K562 (cell line): Measurements from ENCODE around the gene MORC1. TPM values are rescaled to one million over a fixed set of nuclear protein-coding genes. Genes with fewer than 3 reads are reported as not detected.
A peak's percentile ranks its signal among the peaks of the same experiment; 100 is the strongest.

Experiments used
- ATAC-seq: fragments of 200-7000 bp; cut with Tn5 transposase; 3 replicates; pipeline ENCODE4 v1.9.1; 2020; ENCODE audit warnings: moderate library complexity
- BruUV-seq: library from RNA; stranded (reverse); fragments of 400-500 nt; replicated peaks from 2 replicates; lab custom pipeline; 2021; lab: Mats Ljungman, UMichigan
- CTCF ChIA-PET: fragments of 300-600 bp; formaldehyde crosslinking; extraction: SDS; loops from one replicate; lab custom pipeline; 2021; ENCODE audit warnings: low intra/inter-chr PET ratio; lab: Yijun Ruan, JAX
- POLR2A ChIA-PET: fragments of 300-600, 350-650 bp; sonication (Branson Sonifier 250); formaldehyde crosslinking; extraction: SDS; loops from one replicate; lab custom pipeline; 2021; ENCODE audit warnings: antibody characterized with exemption, inconsistent platforms; lab: Yijun Ruan, JAX
- DNase-seq, 4 experiments: peaks; one replicate each; pipeline versions ENCODE4 v3.0.0 to v3.0.0-alpha.2; 2011 to 2018; ENCODE audit warnings: low spot score in 3 of 4, mixed read lengths in 3 of 4; ENCODE audit errors: extremely low read depth in 1 of 4
- FAIRE-seq: peaks from 2 replicates; lab custom pipeline; 2011; peaks lifted over from hg19 to GRCh38; lab: Jason Lieb, UNC
- H2AFZ ChIP-seq: 2 replicates; pipeline ENCODE4 v1.6.0; 2011; ENCODE audit warnings: low read depth, low read length, control low read depth, inconsistent platforms
- H3K27ac ChIP-seq: fragments of 200-600 bp; 3 replicates; pipeline ENCODE4 v1.8.0; 2011; ENCODE audit warnings: low read depth, mild to moderate bottlenecking, control low read depth, inconsistent platforms, low read length, moderate library complexity, mixed read lengths; ENCODE audit errors: extremely low read depth
- H3K27me3 ChIP-seq, 2 experiments: fragments of 300-600 bp in 1 of 2; 2 replicates in 1 of 2; 3 replicates in 1 of 2; pipeline versions ENCODE4 v1.6.0 to v1.8.0; 2011; ENCODE audit warnings: inconsistent platforms in 2 of 2, low read length in 2 of 2, mild to moderate bottlenecking in 1 of 2, mixed read lengths in 1 of 2, moderate library complexity in 1 of 2; ENCODE audit not compliant: control insufficient read depth in 2 of 2, insufficient read depth in 2 of 2
- H3K36me3 ChIP-seq: fragments of 300-600 bp; 3 replicates; pipeline ENCODE4 v1.8.0; 2011; ENCODE audit warnings: mild to moderate bottlenecking, low read length, inconsistent platforms; ENCODE audit not compliant: control insufficient read depth, insufficient read depth
- H3K4me1 ChIP-seq, 2 experiments: fragments of 200-600 bp in 1 of 2; replicated peaks in 1 of 2; 2 replicates in 1 of 2; 3 replicates in 1 of 2; pipeline versions ENCODE4 v1.5.1 to v1.8.0; 2011; ENCODE audit warnings: inconsistent platforms in 2 of 2, low read length in 2 of 2, mild to moderate bottlenecking in 1 of 2, mixed read lengths in 1 of 2, moderate library complexity in 1 of 2; ENCODE audit not compliant: control insufficient read depth in 2 of 2, insufficient read depth in 2 of 2
- H3K4me2 ChIP-seq: 2 replicates; pipeline ENCODE4 v1.6.1; 2011; ENCODE audit warnings: low read length, control low read depth, inconsistent platforms, mixed read lengths; ENCODE audit not compliant: insufficient read depth
- H3K4me3 ChIP-seq: fragments of 200-600 bp; sonication (generic), shearing (Covaris generic); 2 replicates; pipeline ENCODE4 v1.5.1; 2016; ENCODE audit warnings: control low read depth, inconsistent platforms
- H3K79me2 ChIP-seq: fragments of 200-600 bp; 3 replicates; pipeline ENCODE4 v1.8.0; 2011; ENCODE audit warnings: low read length, inconsistent platforms; ENCODE audit not compliant: control insufficient read depth, insufficient read depth
- H3K9ac ChIP-seq, 2 experiments: 2 replicates each; pipeline versions ENCODE4 v1.6.0 to v1.6.1; 2011; ENCODE audit warnings: low read depth in 2 of 2, low read length in 2 of 2, control low read depth in 1 of 2, inconsistent platforms in 1 of 2, mild to moderate bottlenecking in 1 of 2, mixed read lengths in 1 of 2; ENCODE audit not compliant: insufficient read depth in 1 of 2
- H3K9me1 ChIP-seq: one replicate; pipeline ENCODE4 v1.6.0; 2011; ENCODE audit warnings: inconsistent platforms, mild to moderate bottlenecking, low read length, moderate library complexity; ENCODE audit not compliant: control insufficient read depth, insufficient read depth
- H3K9me3 ChIP-seq: replicated peaks from 2 replicates; pipeline ENCODE4 v1.5.1; 2011; ENCODE audit warnings: low read depth, low read length, inconsistent platforms; ENCODE audit not compliant: control insufficient read depth, insufficient read depth
- H4K20me1 ChIP-seq: replicated peaks from 2 replicates; pipeline ENCODE4 v1.6.1; 2011; ENCODE audit warnings: low read length, inconsistent platforms, mixed read lengths; ENCODE audit not compliant: control insufficient read depth, insufficient read depth
- C11orf30 ChIP-seq: fragments of 450-650 bp; IDR thresholded peaks from 2 replicates; pipeline ENCODE4 v1.6.1; 2016; ENCODE audit warnings: low read depth, mild to moderate bottlenecking
- IFI16 ChIP-seq: fragments of 250-450 bp; sonication (Bioruptor Pico); IDR thresholded peaks from 2 replicates; pipeline ENCODE4 v2.1.2; 2022; ENCODE audit warnings: mild to moderate bottlenecking, inconsistent platforms
- KLF6 ChIP-seq: fragments of 250-450 bp; sonication (Bioruptor Pico); IDR thresholded peaks from 2 replicates; pipeline ENCODE4 v1.4.0; 2020; ENCODE audit warnings: mild to moderate bottlenecking, moderate library complexity, borderline replicate concordance
- MAFF ChIP-seq: IDR thresholded peaks from 2 replicates; pipeline ENCODE4 v1.6.1; 2012; ENCODE audit warnings: low read length, improper control_type of control experiment
- MAFG ChIP-seq: fragments of 450-650 bp; conservative IDR thresholded peaks from 2 replicates; pipeline ENCODE4 v1.6.1; 2016; ENCODE audit warnings: missing genetic modification characterization, missing compliant biosample characterization
- MAFK ChIP-seq: IDR thresholded peaks from 2 replicates; pipeline ENCODE4 v1.6.1; 2011; ENCODE audit warnings: low read length, improper control_type of control experiment
- NFYB ChIP-seq: IDR thresholded peaks from 2 replicates; pipeline ENCODE4 v1.6.1; 2011; ENCODE audit warnings: mild to moderate bottlenecking, moderate library complexity; ENCODE audit not compliant: insufficient read length; ENCODE audit errors: extremely low read depth
- ZNF140 ChIP-seq: fragments of 250-450 bp; sonication (Bioruptor Pico); IDR thresholded peaks from 2 replicates; pipeline ENCODE4 v1.8.0; 2021; ENCODE audit warnings: moderate library complexity, mild to moderate bottlenecking, inconsistent platforms
- ZNF316 ChIP-seq: fragments of 450-650 bp; IDR thresholded peaks from 2 replicates; pipeline ENCODE4 v1.6.1; 2016
- ZNF764 ChIP-seq: fragments of 250-450 bp; sonication (Bioruptor Pico); IDR thresholded peaks from 2 replicates; pipeline ENCODE4 v1.4.0; 2020; ENCODE audit warnings: low read depth, mild to moderate bottlenecking, moderate library complexity
- WGBS: fragments of 100-300 bp; shearing (Covaris generic); methylation state at CpG from one replicate; pipeline ENCODE4 v1.1.6; 2016; ENCODE audit warnings: low coverage, mixed read lengths; ENCODE audit not compliant: insufficient coverage; ENCODE audit errors: missing lambda C conversion rate; 5-methylcytosine and 5-hydroxymethylcytosine counted together
- in situ Hi-C: fragments of 300-500 bp; cut with MboI; formaldehyde crosslinking; loops from 4 replicates; pipeline ENCODE4 v1.15.0; 2018; ENCODE audit warnings: inconsistent platforms, mixed read lengths
- intact Hi-C: fragments of 100-400 bp; cut with micrococcal nuclease; formaldehyde crosslinking; loops from 2 replicates; pipeline ENCODE4 v1.14.2; 2022
- polyA plus RNA-seq, 8 experiments: library from polyadenylated mRNA; depleted of rRNA in 4 of 8; stranded (reverse) in 5 of 8; unstranded in 3 of 8; fragments of >200 nt; fragmentation: Nextera tagmentation in 2 of 8; fragmentation: Illumina TruSeq in 1 of 8; extraction: Ambion mirVana in 2 of 8; extraction: Trizol in 1 of 8; gene quantifications; 2 replicates each; pipeline versions ENCODE4 v1.2.1 to v1.2.3, GENCODE V29; 2011 to 2014; ENCODE audit warnings: inconsistent platforms in 1 of 8, missing spikeins in 1 of 8
- total RNA-seq, 7 experiments: library from RNA; depleted of rRNA in 6 of 7; stranded (reverse); fragments of >200 nt in 6 of 7; fragmentation: Illumina TruSeq in 2 of 7; extraction: Trizol in 2 of 7; gene quantifications; 2 replicates each; pipeline versions ENCODE4 v1.2.1 to v1.2.3, GENCODE V29; 2011 to 2021; ENCODE audit warnings: low replicate concordance in 1 of 7
- TF ChIP-seq, protein P1 (sequence below): sonication (generic); formaldehyde crosslinking; IDR thresholded peaks from 2 replicates; pipeline ENCODE4 v1.8.0; 2022; ENCODE audit warnings: missing genetic modification reagents, mild to moderate bottlenecking, borderline replicate concordance
- TF ChIP-seq, protein P2 (sequence below): fragments of 450-650 bp; IDR thresholded peaks from 2 replicates; pipeline ENCODE4 v1.6.1; 2016; ENCODE audit warnings: antibody characterized with exemption

The MORC1 gene
- total and polyA plus RNA-seq, 9 of the 15 experiments (the other 6 are each of a cell fraction or from before 2014, with no cell fraction given), result 0.08 to 0.41 (median 0.30) TPM; not detected in 1

DNA sequence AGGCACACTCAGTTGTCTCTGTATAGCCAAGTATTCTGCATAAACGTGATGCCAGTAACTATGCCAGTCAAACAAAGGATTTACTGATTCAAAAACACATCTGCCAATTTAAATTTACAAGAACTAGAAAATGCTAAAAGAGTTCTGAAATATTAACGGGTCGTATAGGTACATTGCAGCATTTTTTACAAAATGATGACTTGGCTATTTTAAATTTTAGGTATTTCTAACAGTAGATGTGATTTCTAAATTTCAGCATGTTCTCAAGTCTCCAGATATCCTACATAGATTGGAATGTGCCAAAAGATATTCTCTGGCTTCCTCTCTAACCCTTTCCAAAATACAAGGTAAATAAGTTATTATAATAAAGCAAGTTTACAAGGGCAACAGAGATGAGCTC, 60.3 kb downstream of the MORC1 start:
- Histone ChIP-seq H3K4me3 (no peak overlapping the region), H3K9ac (no peak overlapping the region), H3K79me2 (no peaks in the 10 kb centered on the region), H2AFZ (no peak overlapping the region), H3K9me1 (no peaks in the 10 kb centered on the region), H3K27me3 (no peaks in the 10 kb centered on the region), H3K9me3 (no peaks in the 10 kb centered on the region), H3K4me2 (no peak overlapping the region), H4K20me1 (no peaks in the 10 kb centered on the region), H3K4me1 (no peaks in the 10 kb centered on the region), H3K27ac (no peak overlapping the region), H3K36me3 (no peaks in the 10 kb centered on the region)
- 3% methylated on average over 3 of the region's 3 CpGs for WGBS
- BruUV-seq, result no TSS peak
- CTCF ChIA-PET, result no interaction called here
- FAIRE-seq (no peak), DNase-seq (no peak), ATAC-seq (no peak)
- in situ Hi-C loops (no loop called here), intact Hi-C loops (no loop called here)
- TF ChIP-seq MAFF (peak; percentile 64), ZNF316 (peak; percentile 75), ZNF140 (no peak), C11orf30 (peak; percentile 60), ZNF764 (CRISPR knock-in tag) (no peak), MAFG (tag) (peak; percentile 67), KLF6 (CRISPR knock-in tag) (no peak), MAFK (peak; percentile 65), IFI16 (no peak)
- POLR2A ChIA-PET, result no interaction called here

DNA sequence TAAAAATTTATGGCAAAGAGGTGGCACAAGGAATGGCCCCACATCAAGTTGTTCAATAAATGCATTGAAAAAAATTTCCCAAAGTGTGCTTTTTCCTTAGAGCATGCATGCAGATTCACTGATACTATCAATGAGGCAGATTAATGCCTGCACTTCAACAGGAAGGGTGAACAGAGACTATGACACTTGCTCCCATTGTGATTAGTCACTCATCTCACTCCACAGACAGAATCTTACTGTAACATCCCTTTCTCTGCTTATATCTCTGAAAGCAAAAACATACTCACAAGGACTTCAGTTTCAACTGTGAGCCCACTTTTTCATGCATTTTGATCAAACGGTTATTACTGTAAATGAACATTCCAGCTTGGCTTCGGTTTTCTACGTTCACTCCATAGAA, 60.9 kb downstream of the MORC1 start:
- in situ Hi-C loops, result no loop called here
- CTCF ChIA-PET, result no interaction called here
- Histone ChIP-seq H3K9me3 (no peaks in the 10 kb centered on the region), H2AFZ (no peak overlapping the region), H3K4me2 (no peak overlapping the region), H3K27me3 (no peaks in the 10 kb centered on the region), H3K27ac (no peak overlapping the region), H4K20me1 (no peaks in the 10 kb centered on the region), H3K4me3 (no peak overlapping the region), H3K9me1 (no peaks in the 10 kb centered on the region), H3K79me2 (no peaks in the 10 kb centered on the region), H3K9ac (no peak overlapping the region), H3K4me1 (no peaks in the 10 kb centered on the region), H3K36me3 (no peaks in the 10 kb centered on the region)
- no peak for DNase-seq
- intact Hi-C loops, result no loop called here
- ATAC-seq, result no peak
- no TSS peak for BruUV-seq
- POLR2A ChIA-PET, result no interaction called here
- 3% methylated on average over 3 of the region's 3 CpGs for WGBS
- TF ChIP-seq, protein P1, sequence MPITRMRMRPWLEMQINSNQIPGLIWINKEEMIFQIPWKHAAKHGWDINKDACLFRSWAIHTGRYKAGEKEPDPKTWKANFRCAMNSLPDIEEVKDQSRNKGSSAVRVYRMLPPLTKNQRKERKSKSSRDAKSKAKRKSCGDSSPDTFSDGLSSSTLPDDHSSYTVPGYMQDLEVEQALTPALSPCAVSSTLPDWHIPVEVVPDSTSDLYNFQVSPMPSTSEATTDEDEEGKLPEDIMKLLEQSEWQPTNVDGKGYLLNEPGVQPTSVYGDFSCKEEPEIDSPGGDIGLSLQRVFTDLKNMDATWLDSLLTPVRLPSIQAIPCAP (CRISPR knock-in tag), result no peak
- TF ChIP-seq NFYB, result no peak
- TF ChIP-seq, protein P2, sequence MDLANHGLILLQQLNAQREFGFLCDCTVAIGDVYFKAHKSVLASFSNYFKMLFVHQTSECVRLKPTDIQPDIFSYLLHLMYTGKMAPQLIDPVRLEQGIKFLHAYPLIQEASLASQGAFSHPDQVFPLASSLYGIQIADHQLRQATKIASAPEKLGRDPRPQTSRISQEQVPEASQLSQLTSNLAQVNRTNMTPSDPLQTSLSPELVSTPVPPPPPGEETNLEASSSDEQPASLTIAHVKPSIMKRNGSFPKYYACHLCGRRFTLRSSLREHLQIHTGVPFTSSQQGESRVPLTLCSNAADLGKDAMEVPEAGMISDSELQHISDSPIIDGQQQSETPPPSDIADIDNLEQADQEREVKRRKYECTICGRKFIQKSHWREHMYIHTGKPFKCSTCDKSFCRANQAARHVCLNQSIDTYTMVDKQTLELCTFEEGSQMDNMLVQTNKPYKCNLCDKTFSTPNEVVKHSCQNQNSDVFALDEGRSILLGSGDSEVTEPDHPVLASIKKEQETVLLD, result no peak
- FAIRE-seq, result no peak
